Measurements from ENCODE around the gene SCN2A.

The SCN2A gene

DNA sequence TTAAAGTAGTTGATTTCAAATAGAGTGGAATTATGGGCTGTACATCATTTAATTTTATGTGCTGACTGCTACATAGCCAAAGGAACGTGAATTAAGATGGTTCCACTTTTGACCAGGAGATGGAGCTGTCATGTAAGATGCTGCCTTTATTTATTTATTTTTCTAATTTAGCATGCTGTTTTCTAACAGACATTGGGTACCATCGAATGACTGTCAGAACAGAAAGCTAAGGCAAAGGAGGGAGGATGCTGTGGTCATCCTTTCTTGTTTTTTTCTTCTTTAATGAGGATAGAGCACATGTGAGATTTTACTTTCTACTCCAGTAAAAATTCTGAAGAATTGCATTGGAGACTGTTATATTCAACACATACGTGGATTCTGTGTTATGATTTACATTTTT lies at the start of gene SCN2A:
Gene SCN2A (plus strand): TSS at position 185 of the 400 bp plus-strand sequence. CDS start 56,410 bp downstream, outside the sequence.
- no peak for DNase-seq

- DNase-seq = no peak
Observed at GRCh38 chr2:165191096-165191728, 48.0 kb upstream of the SCN2A start.

- DNase-seq = no peak
Observed at GRCh38 chr2:165192729-165193128, 46.5 kb upstream of the SCN2A start.

- DNase-seq = no peak
Observed at GRCh38 chr2:165193178-165193777, 45.9 kb upstream of the SCN2A start.

DNA sequence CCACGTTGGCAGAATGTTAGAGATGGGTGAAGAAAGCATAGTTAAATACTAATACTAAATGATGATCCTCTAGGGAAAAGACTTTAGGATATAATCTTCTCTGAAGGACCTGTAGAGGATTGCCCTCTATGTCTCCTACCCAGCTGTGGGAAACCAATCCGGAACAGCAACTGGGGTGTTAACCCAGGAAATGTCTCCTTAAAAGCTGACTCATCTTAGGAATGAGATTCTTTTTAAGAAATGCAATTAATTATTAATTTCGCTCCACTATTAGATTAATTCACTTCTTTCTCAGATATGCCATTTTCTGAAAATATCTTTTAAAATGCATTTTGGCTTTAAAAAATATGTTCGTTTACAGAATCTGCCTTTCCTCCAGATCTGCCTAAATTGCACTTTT lies 42.8 kb upstream of the SCN2A start:
- no peak for DNase-seq

DNA sequence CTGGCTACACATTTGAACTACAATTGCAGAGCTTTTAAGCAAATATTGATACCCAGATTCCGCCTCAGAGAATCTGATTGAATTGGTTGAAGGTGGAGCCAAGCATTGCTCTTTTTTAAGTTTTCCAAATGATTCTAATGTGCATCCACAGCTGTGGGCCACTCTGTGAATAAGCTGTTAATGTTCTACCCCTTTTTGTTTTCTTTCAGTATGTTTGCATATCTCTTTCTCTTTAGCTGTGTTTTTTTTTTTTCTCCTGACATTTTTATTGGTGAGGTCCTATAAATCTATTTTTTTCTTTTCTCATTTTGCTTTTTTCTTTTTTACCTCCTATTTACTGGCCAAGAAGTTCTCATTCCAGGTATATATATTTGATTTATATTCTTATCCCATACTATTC lies 41.9 kb upstream of the SCN2A start:
- no peak for DNase-seq

DNA sequence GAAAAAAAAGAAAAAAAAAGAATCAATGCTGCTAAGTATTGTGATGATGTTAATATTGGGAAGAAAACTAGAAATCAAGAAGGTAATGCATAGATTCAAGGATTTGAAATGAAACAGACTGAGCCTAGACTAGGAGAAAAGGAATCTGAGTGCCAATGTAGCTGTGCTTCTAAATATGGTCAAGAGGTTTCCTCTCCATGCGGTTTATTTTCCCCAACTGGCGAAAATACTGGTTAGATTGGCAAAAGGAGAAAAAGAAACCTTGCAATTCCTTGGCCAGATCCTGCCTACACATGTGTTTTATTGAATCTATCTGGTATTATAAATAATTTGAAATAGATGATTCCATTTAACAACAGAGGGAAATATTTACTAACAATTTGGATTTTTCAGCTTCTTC lies 41.0 kb upstream of the SCN2A start:
- DNase-seq = no peak

DNA sequence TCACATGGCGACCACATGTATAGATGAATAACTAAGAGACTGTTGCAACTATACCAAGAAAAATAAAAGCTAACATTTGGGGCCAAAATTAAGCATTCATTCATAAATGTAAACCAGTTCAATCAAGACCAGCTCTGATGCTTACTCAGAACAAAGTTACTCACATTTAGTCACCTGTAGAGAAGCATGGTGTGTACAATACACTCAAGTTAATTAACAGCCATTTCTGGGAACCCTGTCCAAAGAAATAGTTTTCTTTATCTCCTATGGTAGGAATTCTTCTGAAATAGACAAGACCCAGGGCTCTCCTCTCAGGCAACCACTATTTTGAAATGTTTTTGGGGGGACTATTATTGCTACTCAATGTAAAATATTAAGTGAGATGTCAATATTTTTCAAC lies 37.0 kb upstream of the SCN2A start:
- DNase-seq = no peak

GRCh38 chr2:165203689-165204559 lies 35.3 kb upstream of the SCN2A start, which contains the start of gene SCN3A:
TSS of gene SCN3A (minus strand) at chr2:165204050. CDS start at chr2:165176394, 27,656 bp downstream.
- DNase-seq = no peak

- DNase-seq = no peak
Observed at GRCh38 chr2:165205865-165206264, 33.3 kb upstream of the SCN2A start.

- no peak for DNase-seq
Observed at GRCh38 chr2:165208094-165208493, 31.1 kb upstream of the SCN2A start.

- no peak for DNase-seq
Observed at GRCh38 chr2:165214093-165214492, 25.1 kb upstream of the SCN2A start.

DNA sequence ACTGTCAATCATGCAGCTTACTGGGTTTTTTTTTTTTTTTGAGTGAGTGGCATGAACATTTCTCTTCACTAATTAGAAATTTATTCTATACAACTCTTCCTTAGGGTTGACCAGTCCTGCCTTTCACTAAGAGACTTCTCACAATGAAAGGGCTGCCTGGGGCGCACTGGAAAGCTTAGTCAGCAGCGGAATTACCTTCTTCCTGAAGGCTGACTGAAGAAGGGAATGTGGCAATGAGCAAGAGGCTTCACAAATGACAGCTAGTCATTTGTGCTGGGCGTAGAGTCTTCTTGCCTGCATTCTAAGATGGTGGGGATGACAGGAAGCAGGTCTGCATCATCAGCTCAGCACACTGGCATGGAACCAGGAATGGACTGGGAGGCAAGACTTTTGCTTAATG lies 19.7 kb upstream of the SCN2A start:
- no peak for DNase-seq

GRCh38 chr2:165224941-165225340 lies 14.3 kb upstream of the SCN2A start:
- DNase-seq = no peak

- no peak for DNase-seq
Observed at GRCh38 chr2:165227571-165227970, 11.6 kb upstream of the SCN2A start.

GRCh38 chr2:165237056-165237455 lies 2.2 kb upstream of the SCN2A start:
- no peak for DNase-seq

GRCh38 chr2:165238295-165238694 lies 919 bp upstream of the SCN2A start:
- no peak for DNase-seq

GRCh38 chr2:165239856-165240515 lies 772 bp downstream of the SCN2A start:
- DNase-seq = no peak

DNA sequence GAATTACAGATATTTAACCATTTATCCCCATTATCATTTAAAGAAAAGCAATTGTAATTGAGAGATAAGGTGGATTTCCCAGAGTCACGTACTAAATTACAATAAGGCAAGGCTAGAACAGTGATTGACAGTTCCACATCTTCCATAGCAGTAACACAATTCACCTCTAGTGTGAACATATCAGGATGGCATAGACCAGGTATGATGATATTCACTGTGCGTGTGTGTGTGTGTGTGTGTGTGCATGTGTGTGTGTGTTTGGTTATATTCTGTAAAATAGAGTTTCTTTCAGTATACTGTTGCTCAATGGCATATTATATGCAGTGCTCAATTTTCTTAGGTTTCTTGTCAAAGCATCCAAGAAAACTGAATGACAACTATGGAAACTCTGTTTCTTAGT lies 1.7 kb downstream of the SCN2A start:
- no peak for DNase-seq

GRCh38 chr2:165245081-165245793 lies 6.0 kb downstream of the SCN2A start:
- no peak for DNase-seq

DNA sequence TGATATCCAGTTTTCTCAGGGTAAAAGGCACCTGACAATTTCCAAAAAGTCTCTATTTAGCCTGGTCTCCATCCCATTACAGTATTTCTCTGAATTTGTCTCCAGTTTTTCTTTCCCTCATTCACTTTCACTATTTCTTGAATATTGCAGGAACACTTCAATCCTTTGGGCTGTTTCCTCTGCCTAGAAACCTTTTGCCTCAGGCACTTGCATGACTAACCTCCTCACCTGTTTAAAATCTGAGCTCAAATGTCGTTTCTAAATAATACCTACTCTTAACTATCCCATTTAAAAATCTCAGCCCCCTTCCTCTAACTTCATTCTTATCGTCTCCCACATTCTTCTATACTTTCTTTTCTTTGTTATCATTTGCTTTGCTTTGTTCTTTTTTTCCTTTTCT lies 9.0 kb downstream of the SCN2A start:
- DNase-seq = no peak

GRCh38 chr2:165251366-165251765 lies 12.2 kb downstream of the SCN2A start:
- DNase-seq = no peak

- DNase-seq = no peak
Observed at GRCh38 chr2:165253178-165253577, 14.0 kb downstream of the SCN2A start.
